CD14-positive monocyte (primary cell): ENCODE data around the gene TUT1. TPM values are rescaled to one million over a fixed set of nuclear protein-coding genes. Genes with fewer than 3 reads are reported as not detected.

ENCODE experiments used
- DNase-seq, 3 donors: peaks; one replicate each; pipeline ENCODE4 v3.0.0-alpha.2; 2011 to 2022
- H2AFZ ChIP-seq: 2 replicates; pipeline ENCODE4 v1.6.0; 2012; ENCODE audit warnings: mild to moderate bottlenecking, low read depth, low read length, inconsistent platforms; ENCODE audit not compliant: insufficient read depth, poor library complexity, severe bottlenecking
- H3K27ac ChIP-seq, 2 donors: 1 replicate in 1 of 2; 2 replicates in 1 of 2; pipeline ENCODE4 v1.5.1; 2012 to 2013; ENCODE audit warnings: low read length in 2 of 2, control low read depth in 1 of 2, inconsistent platforms in 1 of 2, low read depth in 1 of 2, mild to moderate bottlenecking in 1 of 2
- H3K27me3 ChIP-seq, 2 donors: one replicate each; pipeline versions ENCODE4 v1.6.0 to v1.6.1; 2011 to 2013; ENCODE audit warnings: low read length in 2 of 2; ENCODE audit not compliant: control insufficient read depth in 2 of 2, insufficient read depth in 2 of 2
- H3K36me3 ChIP-seq, 2 donors: replicated peaks in 1 of 2; 1 replicate in 1 of 2; 2 replicates in 1 of 2; pipeline versions ENCODE4 v1.5.1 to v1.6.1; 2012 to 2013; ENCODE audit warnings: low read length in 2 of 2, control low read depth in 1 of 2, inconsistent platforms in 1 of 2, mild to moderate bottlenecking in 1 of 2; ENCODE audit not compliant: insufficient read depth in 2 of 2, control insufficient read depth in 1 of 2
- H3K4me1 ChIP-seq, 2 donors: 1 replicate in 1 of 2; 2 replicates in 1 of 2; pipeline versions ENCODE4 v1.5.1 to v1.6.1; 2012 to 2013; ENCODE audit warnings: low read length in 2 of 2, control low read depth in 1 of 2, inconsistent platforms in 1 of 2, mild to moderate bottlenecking in 1 of 2, moderate library complexity in 1 of 2; ENCODE audit not compliant: insufficient read depth in 2 of 2, control insufficient read depth in 1 of 2
- H3K4me2 ChIP-seq: replicated peaks from 2 replicates; pipeline ENCODE3; 2012; ENCODE audit warnings: low read length, moderate library complexity, mild to moderate bottlenecking; ENCODE audit not compliant: poor library complexity, severe bottlenecking; ENCODE audit errors: extremely low read depth
- H3K4me3 ChIP-seq, 3 experiments: fragments of 200-600 bp in 1 of 3; sonication (generic) in 1 of 3; replicated peaks in 1 of 3; 1 replicate in 2 of 3; 2 replicates in 1 of 3; pipeline ENCODE4 v1.5.1; 2011 to 2013; ENCODE audit warnings: low read length in 3 of 3, mild to moderate bottlenecking in 3 of 3, control low read depth in 2 of 3, low read depth in 2 of 3, inconsistent platforms in 1 of 3, moderate library complexity in 1 of 3
- H3K79me2 ChIP-seq: 2 replicates; pipeline ENCODE4 v1.6.0; 2012; ENCODE audit warnings: mild to moderate bottlenecking, control low read depth, inconsistent platforms, low read length, moderate library complexity; ENCODE audit not compliant: insufficient read depth
- H3K9ac ChIP-seq: 2 replicates; pipeline ENCODE4 v1.6.0; 2017; ENCODE audit warnings: low read length, mild to moderate bottlenecking; ENCODE audit not compliant: insufficient read depth, poor library complexity, severe bottlenecking
- H3K9me3 ChIP-seq, 2 donors: replicated peaks in 1 of 2; 1 replicate in 1 of 2; 2 replicates in 1 of 2; pipeline versions ENCODE4 v1.5.1 to v1.6.1; 2012 to 2013; ENCODE audit warnings: low read length in 2 of 2, control low read depth in 1 of 2; ENCODE audit not compliant: control insufficient read depth in 1 of 2, insufficient read depth in 1 of 2
- H4K20me1 ChIP-seq: 2 replicates; pipeline ENCODE4 v1.6.0; 2012; ENCODE audit warnings: mild to moderate bottlenecking, low read length, control low read depth, moderate library complexity; ENCODE audit not compliant: insufficient read depth
- H3K27ac Mint-ChIP-seq, 7 donors: one replicate each; pipeline ENCODE4 v1.8.0; 2020; ENCODE audit warnings: mild to moderate bottlenecking in 7 of 7, mixed read lengths in 7 of 7, moderate library complexity in 6 of 7, inconsistent platforms in 2 of 7
- H3K27me3 Mint-ChIP-seq, 3 donors: one replicate each; pipeline ENCODE4 v1.8.0; 2021 to 2022; ENCODE audit warnings: low read depth in 3 of 3, mild to moderate bottlenecking in 3 of 3, mixed read lengths in 3 of 3, moderate library complexity in 3 of 3, inconsistent platforms in 1 of 3
- H3K36me3 Mint-ChIP-seq, 2 donors: one replicate each; pipeline ENCODE4 v1.8.0; 2020; ENCODE audit warnings: mixed read lengths in 2 of 2, inconsistent platforms in 1 of 2, mild to moderate bottlenecking in 1 of 2
- H3K4me1 Mint-ChIP-seq: one replicate; pipeline ENCODE4 v1.8.0; 2020; ENCODE audit warnings: mild to moderate bottlenecking, mixed read lengths
- H3K4me3 Mint-ChIP-seq, 2 donors: one replicate each; pipeline ENCODE4 v1.8.0; 2020; ENCODE audit warnings: mild to moderate bottlenecking in 2 of 2, mixed read lengths in 2 of 2, moderate library complexity in 1 of 2
- H3K9me3 Mint-ChIP-seq, 7 donors: one replicate each; pipeline ENCODE4 v1.8.0; 2020 to 2022; ENCODE audit warnings: mixed read lengths in 7 of 7, mild to moderate bottlenecking in 6 of 7, moderate library complexity in 6 of 7, inconsistent platforms in 2 of 7
- CTCF ChIP-seq: fragments of 200-600 bp; IDR thresholded peaks from one replicate; pipeline ENCODE4 v1.8.0; 2022; ENCODE audit warnings: antibody characterized with exemption, mild to moderate bottlenecking
- WGBS: methylation state at CpG from one replicate; pipeline ENCODE4 v1.1.5; 2013; ENCODE audit warnings: missing lambda C conversion rate; ENCODE audit not compliant: insufficient coverage; 5-methylcytosine and 5-hydroxymethylcytosine counted together
- intact Hi-C, 2 donors: fragments of 100-400 bp; cut with micrococcal nuclease; formaldehyde crosslinking; loops; one replicate each; pipeline versions ENCODE4 v1.15.0 to v1.15.1; 2023
- polyA plus RNA-seq, 3 donors: library from polyadenylated mRNA; depleted of rRNA in 1 of 3; unstranded in 2 of 3; stranded (reverse) in 1 of 3; fragments of 300-500 nt in 2 of 3; fragments of >200 nt in 1 of 3; fragmentation: Illumina TruSeq in 2 of 3; gene quantifications; 1 replicate in 2 of 3; 2 replicates in 1 of 3; pipeline ENCODE4 v1.2.3, GENCODE V29; 2012 to 2021

TUT1 gene
- polyA plus RNA-seq, 3 donors = 1.8 to 16.3 (median 2.1) TPM

GRCh38 chr11:62536301-62536957 is 54.9 kb downstream of the TUT1 start:
- Histone ChIP-seq H3K4me2 (no peak overlapping the region), H3K27me3 (no peaks in the 10 kb centered on the region), H3K27ac (no peak overlapping the region), H2AFZ (no peak overlapping the region), H3K36me3 (peaks cover 63% of the 10 kb centered on the region in 2 donors), H4K20me1 (peaks cover 100% of the 10 kb centered on the region), H3K4me3 (no peak overlapping the region), H3K4me1 (peaks cover 34 to 37% of the 10 kb centered on the region in 2 donors), H3K79me2 (peaks cover 100% of the 10 kb centered on the region), H3K9ac (no peak overlapping the region), H3K9me3 (no peaks in the 10 kb centered on the region)
- intact Hi-C loops = no loop called here
- Mint-ChIP-seq H3K27ac (peak overlapping the region in 6 of 7 donors; percentile 5 to 79 (median 44)), H3K27me3 (peaks cover 0 to 3% (median 0%) of the 10 kb centered on the region in 3 donors), H3K4me3 (no peak overlapping the region), H3K4me1 (peaks cover 34% of the 10 kb centered on the region), H3K9me3 (peaks cover 0 to 3% (median 0%) of the 10 kb centered on the region in 7 donors), H3K36me3 (peaks cover 59 to 84% of the 10 kb centered on the region in 2 donors)
- DNase-seq = no peak
- TF ChIP-seq CTCF = no peak
- 97% methylated on average over 17 of the region's 21 CpGs for WGBS

- Mint-ChIP-seq H3K27ac (peak overlapping the region in 2 of 7 donors; percentile 41 to 53), H3K36me3 (peaks cover 65 to 90% of the 10 kb centered on the region in 2 donors), H3K4me3 (no peak overlapping the region), H3K9me3 (peaks cover 0 to 3% (median 0%) of the 10 kb centered on the region in 7 donors), H3K4me1 (peaks cover 28% of the 10 kb centered on the region), H3K27me3 (peaks cover 0 to 3% (median 0%) of the 10 kb centered on the region in 3 donors)
- Histone ChIP-seq H2AFZ (no peak overlapping the region), H3K27me3 (no peaks in the 10 kb centered on the region), H3K4me3 (no peak overlapping the region), H3K9me3 (no peaks in the 10 kb centered on the region), H3K4me2 (no peak overlapping the region), H3K4me1 (peaks cover 28 to 31% of the 10 kb centered on the region in 2 donors), H3K79me2 (peaks cover 100% of the 10 kb centered on the region), H3K36me3 (peaks cover 69% of the 10 kb centered on the region in 2 donors), H3K27ac (no peak overlapping the region), H3K9ac (no peak overlapping the region), H4K20me1 (peaks cover 100% of the 10 kb centered on the region)
- no peak for TF ChIP-seq CTCF
- no peak for DNase-seq
- 98% methylated on average over 8 of the region's 12 CpGs for WGBS
- intact Hi-C loops = no loop called here
These were observed 55.5 kb downstream of the TUT1 start for GRCh38 chr11:62535802-62536201.
